Subcutaneous abdominal adipose tissue (tissue), 5 donors: ENCODE results near the gene RGS1.

Experiments used
- H3K27ac ChIP-seq: one replicate; pipeline ENCODE4 v1.7.0; 2013; ENCODE audit warnings: low read depth, mild to moderate bottlenecking, inconsistent platforms, low read length, moderate library complexity
- H3K27me3 ChIP-seq, 5 donors: one replicate each; pipeline ENCODE4 v1.7.0; 2013; ENCODE audit warnings: low read length in 5 of 5, inconsistent platforms in 1 of 5; ENCODE audit not compliant: control insufficient read depth in 5 of 5, insufficient read depth in 4 of 5
- H3K36me3 ChIP-seq, 5 donors: one replicate each; pipeline ENCODE4 v1.7.0; 2013; ENCODE audit warnings: low read length in 5 of 5; ENCODE audit not compliant: control insufficient read depth in 5 of 5, insufficient read depth in 5 of 5
- H3K4me1 ChIP-seq, 5 donors: one replicate each; pipeline ENCODE4 v1.7.0; 2013; ENCODE audit warnings: low read length in 5 of 5, mild to moderate bottlenecking in 3 of 5, moderate library complexity in 1 of 5; ENCODE audit not compliant: control insufficient read depth in 5 of 5, insufficient read depth in 5 of 5
- H3K4me3 ChIP-seq, 5 donors: one replicate each; pipeline ENCODE4 v1.7.0; 2013; ENCODE audit warnings: low read length in 5 of 5, low read depth in 1 of 5
- H3K9ac ChIP-seq, 5 donors: one replicate each; pipeline ENCODE4 v1.7.0; 2013; ENCODE audit warnings: low read length in 5 of 5, mild to moderate bottlenecking in 4 of 5, moderate library complexity in 3 of 5
- H3K9me3 ChIP-seq, 5 donors: one replicate each; pipeline ENCODE4 v1.7.0; 2013; ENCODE audit warnings: low read length in 5 of 5; ENCODE audit not compliant: control insufficient read depth in 5 of 5
- donor health status: healthy.
- donor health status: healthy.
- donor health status: healthy.
- donor health status: healthy.
- donor health status: healthy.

Gene RGS1

DNA sequence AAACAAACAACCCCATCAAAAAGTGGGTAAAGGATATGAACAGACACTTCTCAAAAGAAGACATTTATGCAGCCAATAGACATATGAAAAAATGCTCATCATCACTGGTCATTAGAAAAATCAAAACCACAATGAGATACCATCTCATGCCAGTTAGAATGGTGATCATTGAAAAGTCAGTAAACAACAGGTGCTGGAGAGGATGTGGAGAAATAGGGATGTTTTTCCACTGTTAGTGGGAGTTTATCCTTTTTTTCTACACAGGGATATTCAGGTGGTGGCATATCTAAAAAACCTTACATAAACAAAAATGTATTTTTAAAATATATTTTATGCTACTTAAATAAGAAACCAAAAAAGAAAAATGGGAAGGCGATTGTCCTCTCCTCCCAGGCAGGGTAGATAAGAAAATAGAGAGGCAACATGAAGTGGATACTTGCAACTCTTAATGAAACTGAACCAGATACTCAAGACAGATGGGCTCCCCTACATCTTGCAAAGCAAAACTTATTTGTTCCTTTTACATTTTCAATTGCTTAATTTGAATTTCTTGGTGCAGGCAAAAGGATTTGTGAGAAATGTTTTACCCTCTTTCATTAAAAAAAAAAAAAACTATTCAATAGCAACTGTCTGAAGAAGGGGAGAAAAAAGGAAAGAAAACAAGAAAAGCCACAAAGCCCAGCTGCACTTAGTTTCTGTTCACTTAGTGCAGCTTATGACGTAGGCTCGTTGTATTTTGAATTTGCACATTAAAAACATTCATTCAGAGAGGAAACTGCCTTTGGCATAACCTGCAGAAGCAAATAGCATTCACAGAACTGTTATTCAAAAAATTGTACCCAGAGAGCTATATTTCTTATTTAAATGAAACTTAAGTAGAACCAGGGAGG is 36.9 kb upstream of the RGS1 start:
- no peaks in the 10 kb centered on the region for H3K9me3 ChIP-seq
- no peaks in the 10 kb centered on the region for H3K27me3 ChIP-seq
- no peak overlapping the region for H3K4me3 ChIP-seq
- H3K36me3 ChIP-seq: no peaks in the 10 kb centered on the region
- H3K9ac ChIP-seq: no peak overlapping the region
- H3K27ac ChIP-seq: no peak overlapping the region
- H3K4me1 ChIP-seq: peaks cover 0 to 16% (median 11%) of the 10 kb centered on the region in 5 donors

DNA sequence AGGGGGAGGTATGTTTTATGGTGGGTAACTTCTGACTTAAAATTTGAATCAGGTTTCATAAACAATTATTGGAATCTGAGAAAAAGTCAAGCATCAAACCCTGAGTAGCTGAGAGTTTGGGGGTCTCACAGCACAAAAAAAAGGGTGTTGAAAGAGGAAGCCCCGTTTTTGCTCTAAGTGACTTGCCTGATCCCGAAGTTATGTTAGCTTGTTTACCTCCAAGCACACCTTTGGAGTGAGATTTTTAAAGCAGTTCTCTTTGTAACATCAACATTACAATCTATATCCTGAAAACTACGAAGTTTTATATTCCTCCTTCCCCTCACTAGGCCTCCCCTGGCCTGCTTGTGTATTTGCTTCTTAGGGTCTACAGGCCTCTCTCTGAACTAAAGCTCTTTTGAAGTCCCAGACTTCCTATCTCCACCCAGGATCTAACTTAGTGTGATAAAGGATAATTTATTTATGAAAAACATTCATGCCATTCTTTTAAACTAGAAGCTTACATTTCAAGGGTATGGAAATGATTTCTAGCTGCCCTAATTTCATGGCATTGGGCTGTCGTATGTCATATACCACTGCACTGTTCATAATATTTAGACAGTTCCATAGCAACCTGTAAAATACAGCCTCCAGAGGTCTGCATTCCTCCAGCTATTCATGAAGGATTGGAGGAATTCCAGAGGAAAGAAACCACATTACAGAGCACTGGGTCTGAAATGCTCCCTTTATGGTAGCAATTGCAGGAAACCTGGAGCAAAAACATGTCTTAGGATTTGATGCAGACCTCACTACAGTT is 36.1 kb upstream of the RGS1 start:
- H3K27me3 ChIP-seq: no peaks in the 10 kb centered on the region
- H3K36me3 ChIP-seq: no peaks in the 10 kb centered on the region
- H3K4me1 ChIP-seq: peaks cover 0 to 16% (median 11%) of the 10 kb centered on the region in 5 donors
- no peaks in the 10 kb centered on the region for H3K9me3 ChIP-seq
- no peak overlapping the region for H3K4me3 ChIP-seq
- no peak overlapping the region for H3K27ac ChIP-seq
- peak overlapping the region in 1 of 5 donors; percentile 46 for H3K9ac ChIP-seq

DNA sequence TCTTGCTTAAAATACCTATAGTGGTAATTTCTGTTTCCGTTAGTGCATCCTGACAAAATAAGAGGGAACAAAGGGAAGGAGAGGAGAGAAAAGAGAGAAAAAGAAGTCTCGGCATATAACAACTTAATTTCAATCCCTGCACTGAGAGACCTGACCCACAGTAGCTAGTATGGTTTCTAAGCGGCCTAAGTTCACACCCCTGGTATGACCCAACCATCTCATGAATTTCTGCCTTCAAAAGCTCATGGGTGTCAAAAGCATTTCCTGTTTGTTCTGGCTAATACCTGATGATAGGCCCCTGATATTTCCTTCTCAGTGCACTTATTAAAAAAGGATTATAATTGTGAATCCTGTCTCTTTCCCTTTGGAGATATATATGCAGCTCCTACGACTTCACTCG is 32.1 kb upstream of the RGS1 start:
- no peaks in the 10 kb centered on the region for H3K36me3 ChIP-seq
- H3K9ac ChIP-seq: no peak overlapping the region
- no peak overlapping the region for H3K4me3 ChIP-seq
- H3K27me3 ChIP-seq: no peaks in the 10 kb centered on the region
- H3K27ac ChIP-seq: no peak overlapping the region
- H3K9me3 ChIP-seq: no peaks in the 10 kb centered on the region
- H3K4me1 ChIP-seq: peaks cover 0 to 16% (median 14%) of the 10 kb centered on the region in 5 donors

DNA sequence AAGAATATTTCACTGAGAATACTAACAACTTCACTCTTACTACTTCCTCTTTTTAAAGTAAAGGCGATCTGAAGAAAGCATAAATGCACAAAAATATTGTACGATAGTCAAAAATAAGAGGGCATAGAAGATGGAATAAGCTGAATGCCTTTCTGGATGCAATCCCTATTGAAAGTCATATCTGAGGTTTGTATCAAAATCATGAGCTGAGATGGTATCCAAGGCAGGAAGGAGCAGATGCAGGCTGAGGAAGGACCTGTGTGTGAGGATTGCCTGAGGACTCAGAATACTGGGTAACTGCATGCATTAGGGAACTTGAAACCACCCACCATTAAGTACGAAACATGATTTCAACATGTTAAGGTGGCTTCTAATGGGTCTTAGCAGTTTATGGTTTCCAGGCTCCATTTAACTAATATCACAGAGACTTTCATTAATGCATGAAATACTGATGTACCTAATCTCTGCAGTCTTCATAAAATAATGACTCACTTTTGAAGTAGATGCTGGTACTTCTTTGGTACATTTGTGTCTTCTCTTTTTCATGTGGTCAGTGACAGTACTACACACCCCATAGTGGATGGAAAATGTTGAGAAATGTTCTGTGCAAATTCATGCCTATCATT is 29.6 kb upstream of the RGS1 start:
- Histone ChIP-seq H3K4me3 (no peak overlapping the region), H3K4me1 (peaks cover 0 to 8% (median 7%) of the 10 kb centered on the region in 5 donors), H3K9me3 (no peaks in the 10 kb centered on the region), H3K27ac (no peak overlapping the region), H3K36me3 (no peaks in the 10 kb centered on the region), H3K27me3 (no peaks in the 10 kb centered on the region), H3K9ac (no peak overlapping the region)

DNA sequence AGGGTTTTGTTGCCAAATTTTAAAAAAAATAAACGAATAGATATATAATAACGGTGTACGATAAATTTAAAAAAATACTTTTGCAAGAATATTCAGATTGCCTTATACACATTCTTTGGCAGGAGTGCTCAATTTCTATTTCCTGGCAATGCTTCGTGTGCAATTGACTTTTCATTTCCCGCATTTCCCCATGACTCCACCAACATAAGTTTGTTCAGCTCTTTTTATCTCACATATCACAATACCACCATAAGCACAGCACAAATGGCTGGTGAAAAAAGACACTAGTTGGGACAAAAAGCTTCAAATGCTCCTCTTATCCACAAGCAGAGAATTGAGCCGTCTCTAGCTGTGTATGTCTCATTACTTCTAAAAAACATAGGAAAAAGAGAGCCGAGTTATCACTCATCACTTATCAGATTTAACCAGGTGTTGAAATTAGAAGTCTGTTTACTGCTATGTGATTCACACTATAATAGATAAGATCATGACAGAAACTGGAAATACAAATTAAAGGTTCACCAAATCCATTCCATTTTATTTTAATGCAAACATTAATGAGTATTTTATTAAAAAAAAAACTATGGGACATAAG is 28.9 kb upstream of the RGS1 start:
- no peak overlapping the region for H3K4me3 ChIP-seq
- no peaks in the 10 kb centered on the region for H3K36me3 ChIP-seq
- H3K27ac ChIP-seq: no peak overlapping the region
- no peak overlapping the region for H3K9ac ChIP-seq
- H3K27me3 ChIP-seq: no peaks in the 10 kb centered on the region
- peaks cover 0 to 12% (median 10%) of the 10 kb centered on the region in 5 donors for H3K4me1 ChIP-seq
- H3K9me3 ChIP-seq: no peaks in the 10 kb centered on the region

DNA sequence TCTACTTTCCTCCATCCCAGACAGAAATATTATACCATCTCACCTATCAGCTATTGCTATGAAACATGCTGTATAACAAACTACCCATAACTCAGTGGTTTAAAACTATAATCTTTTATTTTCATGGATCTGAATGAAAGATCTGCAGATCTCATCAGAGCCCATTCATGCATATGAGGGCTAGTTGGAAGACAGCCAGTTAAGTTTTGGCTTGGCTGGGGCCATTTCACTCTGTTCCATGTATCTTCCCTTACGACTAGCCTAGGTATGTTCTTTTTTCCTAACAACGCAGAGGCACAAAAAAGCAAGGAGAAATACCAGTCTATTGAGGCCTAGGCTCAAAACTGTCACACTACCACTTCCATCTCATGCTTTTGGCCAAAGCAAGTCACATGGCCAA is 28.1 kb upstream of the RGS1 start:
- H3K27ac ChIP-seq: no peak overlapping the region
- peaks cover 0 to 12% (median 10%) of the 10 kb centered on the region in 5 donors for H3K4me1 ChIP-seq
- H3K9ac ChIP-seq: no peak overlapping the region
- no peak overlapping the region for H3K4me3 ChIP-seq
- H3K9me3 ChIP-seq: no peaks in the 10 kb centered on the region
- no peaks in the 10 kb centered on the region for H3K27me3 ChIP-seq
- H3K36me3 ChIP-seq: no peaks in the 10 kb centered on the region

DNA sequence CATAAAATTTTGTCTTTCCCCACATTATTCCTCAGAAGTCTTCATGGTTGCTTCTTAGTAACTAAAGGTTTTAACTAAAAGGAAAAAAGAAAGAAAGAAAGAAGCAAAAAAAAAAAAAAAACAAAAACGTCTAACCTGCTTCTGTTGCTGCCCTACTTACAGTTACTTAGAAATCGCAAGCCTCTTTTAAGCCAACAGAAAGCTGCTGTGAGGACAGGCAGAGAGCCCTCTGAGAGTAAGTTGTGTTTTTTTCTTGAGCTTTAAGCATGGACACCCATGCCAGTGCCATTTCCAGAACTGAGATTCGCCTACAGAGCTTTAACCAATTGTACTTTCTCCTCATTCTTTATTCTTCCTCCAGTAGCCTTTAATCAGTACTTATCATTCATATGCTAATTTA is 25.6 kb upstream of the RGS1 start:
- Histone ChIP-seq H3K27me3 (no peaks in the 10 kb centered on the region), H3K36me3 (no peaks in the 10 kb centered on the region), H3K4me3 (no peak overlapping the region), H3K27ac (no peak overlapping the region), H3K9me3 (no peaks in the 10 kb centered on the region), H3K4me1 (peaks cover 0 to 22% (median 10%) of the 10 kb centered on the region in 5 donors), H3K9ac (no peak overlapping the region)

DNA sequence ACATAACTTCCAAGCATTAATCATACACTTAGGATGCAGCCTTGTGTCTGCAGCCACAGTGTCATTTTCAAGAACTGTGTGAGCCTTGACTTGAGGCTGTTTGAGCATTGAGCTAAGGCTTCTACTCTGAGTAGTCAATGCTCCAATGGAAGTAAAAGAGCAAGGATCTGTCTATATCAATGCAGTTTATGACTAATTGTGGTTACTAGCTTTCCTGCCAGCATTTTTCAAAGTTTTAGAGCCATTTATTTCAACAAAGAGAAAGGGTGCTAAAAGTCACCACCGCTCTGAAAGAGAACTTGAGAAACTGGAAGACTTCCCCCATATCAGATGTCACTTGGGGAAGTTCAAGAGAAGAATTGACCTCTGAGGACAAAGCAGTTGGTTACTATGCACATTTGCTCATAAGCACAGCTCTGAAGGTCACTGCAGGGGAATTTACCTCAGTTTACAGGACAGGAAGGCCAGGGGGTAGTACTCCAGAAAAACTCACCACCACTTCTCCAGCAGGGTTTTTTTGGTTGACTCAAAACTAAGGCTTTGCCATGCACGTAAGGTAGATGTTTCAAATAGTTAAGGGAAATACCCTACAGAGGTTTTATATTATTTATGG is 24.5 kb upstream of the RGS1 start:
- Histone ChIP-seq H3K27ac (no peak overlapping the region), H3K4me3 (no peak overlapping the region), H3K9me3 (no peaks in the 10 kb centered on the region), H3K4me1 (peaks cover 0 to 22% (median 10%) of the 10 kb centered on the region in 5 donors), H3K27me3 (no peaks in the 10 kb centered on the region), H3K9ac (no peak overlapping the region), H3K36me3 (no peaks in the 10 kb centered on the region)

DNA sequence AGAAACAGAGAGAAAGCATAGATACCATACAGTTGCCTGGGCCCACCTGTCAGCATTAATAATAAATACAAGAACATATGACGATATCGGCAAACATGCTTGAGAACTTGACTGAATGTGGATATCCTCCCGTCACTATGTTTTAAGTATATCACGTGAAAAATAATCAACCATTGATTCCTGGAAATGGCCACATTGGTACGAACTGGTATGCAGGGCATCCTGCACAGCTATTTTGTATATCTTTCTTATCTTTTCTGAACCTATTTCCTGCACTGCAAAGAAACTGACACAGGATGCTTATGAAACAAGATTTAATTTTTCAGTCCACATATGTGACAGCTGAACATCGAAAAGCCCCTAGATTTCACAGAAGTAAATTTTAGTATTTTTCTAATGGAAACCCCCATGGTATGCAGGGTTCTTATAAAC is 22.8 kb upstream of the RGS1 start:
- peaks cover 0 to 22% (median 8%) of the 10 kb centered on the region in 5 donors for H3K4me1 ChIP-seq
- no peaks in the 10 kb centered on the region for H3K27me3 ChIP-seq
- no peak overlapping the region for H3K27ac ChIP-seq
- no peak overlapping the region for H3K4me3 ChIP-seq
- H3K36me3 ChIP-seq: no peaks in the 10 kb centered on the region
- no peak overlapping the region for H3K9ac ChIP-seq
- H3K9me3 ChIP-seq: no peaks in the 10 kb centered on the region
